Upper lobe of left lung (tissue), 4 donors: Measurements from ENCODE around the gene CCR4.

ENCODE experiments used
- CTCF ChIP-seq, 6 experiments: fragments of 450-650 bp in 4 of 6; fragments of 200-600 bp in 2 of 6; sonication (generic) in 2 of 6; IDR thresholded peaks; one replicate each; pipeline ENCODE4 v1.5.1; 2016 to 2019; ENCODE audit warnings: antibody characterized with exemption in 6 of 6
- EP300 ChIP-seq, 4 donors: sonication (generic); formaldehyde crosslinking; IDR thresholded peaks; one replicate each; pipeline ENCODE4 v1.5.1; 2017; ENCODE audit warnings: antibody characterized with exemption in 4 of 4, control low read depth in 2 of 4
- POLR2A ChIP-seq, 4 donors: fragments of 450-650 bp; IDR thresholded peaks; one replicate each; pipeline ENCODE4 v1.5.1; 2016 to 2017; ENCODE audit warnings: antibody characterized with exemption in 4 of 4, mild to moderate bottlenecking in 2 of 4
- POLR2AphosphoS5 ChIP-seq, 2 donors: sonication (generic); formaldehyde crosslinking; IDR thresholded peaks; one replicate each; pipeline ENCODE4 v1.5.1; 2017; ENCODE audit warnings: antibody characterized with exemption in 2 of 2

DNA sequence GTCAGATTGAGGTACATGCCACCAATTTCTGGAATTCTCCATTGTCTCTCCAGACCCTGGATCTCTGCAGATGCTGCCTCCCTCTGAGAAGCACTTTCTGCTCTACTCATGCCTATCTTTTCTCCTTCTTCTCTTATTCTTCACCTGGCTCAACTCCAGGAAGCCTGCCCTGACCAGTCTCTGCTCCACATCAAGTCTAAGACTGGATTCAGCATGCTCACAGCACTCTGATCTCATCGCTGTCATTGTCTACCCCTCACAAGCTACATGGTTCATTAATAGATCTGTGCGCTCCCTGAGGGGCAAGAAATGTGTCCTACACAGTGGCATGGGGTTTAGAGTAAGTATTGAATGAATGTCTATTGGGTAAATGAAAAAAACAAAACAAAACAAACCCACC lies 38.7 kb downstream of the CCR4 start:
- TF ChIP-seq POLR2A (IDR thresholded peaks at IDR 0.05) (no peak), CTCF (IDR thresholded peaks at IDR 0.05) (no peak), POLR2AphosphoS5 (IDR thresholded peaks at IDR 0.05) (no peak), EP300 (IDR thresholded peaks at IDR 0.05) (no peak)
